K562 (cell line): ENCODE data around the gene SMIM35.

Experiments
- CAMTA2 ChIP-seq: fragments of 250-450 bp; sonication (Bioruptor Pico); conservative IDR thresholded peaks from 2 replicates; pipeline ENCODE4 v1.5.1; 2022
- CC2D1A ChIP-seq: fragments of 450-650 bp; IDR thresholded peaks from 2 replicates; pipeline ENCODE4 v1.6.1; 2017; ENCODE audit warnings: mild to moderate bottlenecking
- CTCF ChIP-seq, 3 experiments: IDR thresholded peaks in 2 of 3; conservative IDR thresholded peaks in 1 of 3; 2 replicates each; pipeline ENCODE4 v1.5.1; 2011 to 2012; ENCODE audit warnings: low read length in 3 of 3, mild to moderate bottlenecking in 3 of 3, control low read depth in 2 of 3, improper control_type of control experiment in 1 of 3, inconsistent platforms in 1 of 3, low read depth in 1 of 3, mixed read lengths in 1 of 3, moderate library complexity in 1 of 3; ENCODE audit not compliant: insufficient read depth in 2 of 3
- E2F6 ChIP-seq, 2 experiments: IDR thresholded peaks; 2 replicates each; pipeline ENCODE4 v1.6.1; 2011; ENCODE audit warnings: borderline replicate concordance in 1 of 2, control low read depth in 1 of 2, low read depth in 1 of 2, low read length in 1 of 2, mild to moderate bottlenecking in 1 of 2, mixed read lengths in 1 of 2, moderate library complexity in 1 of 2; ENCODE audit not compliant: insufficient read depth in 1 of 2, insufficient read length in 1 of 2, poor library complexity in 1 of 2, severe bottlenecking in 1 of 2; ENCODE audit errors: extremely low read depth in 1 of 2
- HMGXB4 ChIP-seq: sonication (generic); formaldehyde crosslinking; IDR thresholded peaks from 2 replicates; pipeline ENCODE4 v1.8.1; 2023; ENCODE audit warnings: mild to moderate bottlenecking, missing genetic modification reagents
- L3MBTL2 ChIP-seq: fragments of 450-650 bp; IDR thresholded peaks from 2 replicates; pipeline ENCODE4 v1.6.1; 2016; ENCODE audit warnings: mild to moderate bottlenecking, moderate library complexity
- MAFK ChIP-seq: IDR thresholded peaks from 2 replicates; pipeline ENCODE4 v1.6.1; 2011; ENCODE audit warnings: low read length, improper control_type of control experiment
- MAZ ChIP-seq, 2 experiments: fragments of 450-650 bp in 1 of 2; sonication (generic) in 1 of 2; formaldehyde crosslinking; IDR thresholded peaks in 1 of 2; conservative IDR thresholded peaks in 1 of 2; 2 replicates each; pipeline versions ENCODE4 v1.4.0 to v1.5.0; 2020; ENCODE audit warnings: mild to moderate bottlenecking in 1 of 2, missing genetic modification reagents in 1 of 2
- RBBP5 ChIP-seq: fragments of 200-600 bp; sonication (generic); IDR thresholded peaks from 2 replicates; pipeline ENCODE4 v1.6.1; 2012; ENCODE audit warnings: borderline replicate concordance, mild to moderate bottlenecking, low read length, control low read depth, inconsistent platforms; ENCODE audit not compliant: insufficient read depth, poor library complexity, severe bottlenecking
- RCOR1 ChIP-seq, 2 experiments: IDR thresholded peaks; 2 replicates each; pipeline ENCODE4 v1.6.1; 2012; ENCODE audit warnings: low read depth in 2 of 2, low read length in 2 of 2, borderline replicate concordance in 1 of 2, improper control_type of control experiment in 1 of 2
- REST ChIP-seq, 2 experiments: fragments of 450-650 bp; formaldehyde crosslinking in 1 of 2; IDR thresholded peaks; 2 replicates each; pipeline versions ENCODE4 v1.4.0 to v1.6.1; 2014 to 2020; ENCODE audit warnings: mild to moderate bottlenecking in 2 of 2, borderline replicate concordance in 1 of 2, low read depth in 1 of 2
- RNF2 ChIP-seq: sonication (generic); IDR thresholded peaks from 2 replicates; pipeline ENCODE4 v1.6.1; 2016
- ZNF174 ChIP-seq: fragments of 250-450 bp; sonication (Bioruptor Pico); IDR thresholded peaks from 2 replicates; pipeline ENCODE4 v1.4.0; 2020; ENCODE audit warnings: mild to moderate bottlenecking
- ZNF551 ChIP-seq: fragments of 250-450 bp; sonication (Bioruptor Pico); IDR thresholded peaks from 2 replicates; pipeline ENCODE4 v1.5.0; 2021; ENCODE audit warnings: mild to moderate bottlenecking, moderate library complexity

GRCh38 chr11:118109231-118109630 lies 22.5 kb upstream of the SMIM35 start:
- TF ChIP-seq E2F6 (IDR thresholded peaks at IDR 0.05; ENCODE audit: borderline replicate concordance in 1 of 2, extremely low read depth in 1 of 2, insufficient read depth in 1 of 2, insufficient read length in 1 of 2, low read depth in 1 of 2, low read length in 1 of 2, poor library complexity in 1 of 2, severe bottlenecking in 1 of 2) (no peak), RCOR1 (IDR thresholded peaks at IDR 0.05; ENCODE audit: borderline replicate concordance in 1 of 2, low read depth in 2 of 2, low read length in 2 of 2) (no peak), RBBP5 (no peak), CAMTA2 (CRISPR knock-in tag) (no peak), MAFK (no peak), ZNF551 (CRISPR knock-in tag) (no peak), L3MBTL2 (no peak), CC2D1A (no peak), CTCF (IDR thresholded peaks at IDR 0.05 in 2 of 3, conservative IDR thresholded peaks at IDR 0.05 in 1 of 3; ENCODE audit: insufficient read depth in 2 of 3, low read depth in 1 of 3, low read length in 3 of 3) (no peak), RNF2 (no peak), MAZ (CRISPR knock-in tag; conservative IDR thresholded peaks at IDR 0.05 in 1 of 2, IDR thresholded peaks at IDR 0.05 in 1 of 2) (no peak), REST (IDR thresholded peaks at IDR 0.05; ENCODE audit: borderline replicate concordance) (no peak), REST (CRISPR knock-in tag; IDR thresholded peaks at IDR 0.05; ENCODE audit: low read depth) (no peak), ZNF174 (CRISPR knock-in tag) (no peak), HMGXB4 (CRISPR knock-in tag) (no peak)
